HG03558 (cell line): ENCODE results near the gene SLC6A2.
"Not testable (repeated sequence)": the region's sequence is repeated elsewhere in the genome, so short reads cannot be mapped to it uniquely, and the experiment has no call there.

Experiments
- ATAC-seq: cut with Tn5 transposase; IDR thresholded peaks from one replicate; pipeline ENCODE4 v1.9.1; 2021; ENCODE audit warnings: moderate number of reproducible peaks; ENCODE audit not compliant: unreplicated experiment; ENCODE audit errors: extremely low read depth

Gene SLC6A2

GRCh38 chr16:55753145-55753631 lies 97.4 kb downstream of the SLC6A2 start:
- ATAC-seq = not testable (repeated sequence)
